HG03460 (cell line): ENCODE results near the gene SND1.

Source experiments
- ATAC-seq: cut with Tn5 transposase; IDR thresholded peaks from one replicate; pipeline ENCODE4 v1.9.1; 2021; ENCODE audit not compliant: unreplicated experiment

The SND1 gene

GRCh38 chr7:128055637-128056036 lies 403.6 kb downstream of the SND1 start:
- no peak for ATAC-seq

- ATAC-seq: no peak
Measured at GRCh38 chr7:128056901-128057300, 404.9 kb downstream of the SND1 start.

GRCh38 chr7:128057909-128058308 lies 405.9 kb downstream of the SND1 start:
- ATAC-seq: no peak

GRCh38 chr7:128059143-128059988 lies 407.4 kb downstream of the SND1 start:
- ATAC-seq: no peak

- no peak for ATAC-seq
Measured at GRCh38 chr7:128060018-128060417, 408.0 kb downstream of the SND1 start.

- ATAC-seq: no peak
Measured at GRCh38 chr7:128063088-128063487, 411.1 kb downstream of the SND1 start.

GRCh38 chr7:128065872-128066271 lies 413.9 kb downstream of the SND1 start:
- ATAC-seq: no peak

- no peak for ATAC-seq
Measured at GRCh38 chr7:128066395-128066794, 414.4 kb downstream of the SND1 start.

- ATAC-seq: no peak
Measured at GRCh38 chr7:128066858-128067257, 414.9 kb downstream of the SND1 start.

GRCh38 chr7:128067983-128068382 lies 416.0 kb downstream of the SND1 start:
- no peak for ATAC-seq

- ATAC-seq: no peak
Measured at GRCh38 chr7:128068785-128069184, 416.8 kb downstream of the SND1 start.

GRCh38 chr7:128069373-128070364 lies 417.7 kb downstream of the SND1 start:
- ATAC-seq: no peak

- ATAC-seq: no peak
Measured at GRCh38 chr7:128071376-128071775, 419.4 kb downstream of the SND1 start.

GRCh38 chr7:128071801-128072200 lies 419.8 kb downstream of the SND1 start:
- no peak for ATAC-seq

- no peak for ATAC-seq
Measured at GRCh38 chr7:128073671-128074310, 421.8 kb downstream of the SND1 start.

- no peak for ATAC-seq
Measured at GRCh38 chr7:128074336-128074735, 422.3 kb downstream of the SND1 start.

GRCh38 chr7:128074736-128075135 lies 422.7 kb downstream of the SND1 start:
- no peak for ATAC-seq

- no peak for ATAC-seq
Measured at GRCh38 chr7:128075242-128076095, 423.5 kb downstream of the SND1 start.

GRCh38 chr7:128076196-128076795 lies 424.3 kb downstream of the SND1 start:
- no peak for ATAC-seq

- ATAC-seq: no peak
Measured at GRCh38 chr7:128076796-128077271, 424.8 kb downstream of the SND1 start.
